Left hindlimb (tissue), 1 donor: Measurements from ENCODE around the gene DGKQ.

ENCODE experiments used
- DNase-seq: peaks from one replicate; pipeline ENCODE4 v3.0.0-alpha.2; 2018

DGKQ gene

DNA sequence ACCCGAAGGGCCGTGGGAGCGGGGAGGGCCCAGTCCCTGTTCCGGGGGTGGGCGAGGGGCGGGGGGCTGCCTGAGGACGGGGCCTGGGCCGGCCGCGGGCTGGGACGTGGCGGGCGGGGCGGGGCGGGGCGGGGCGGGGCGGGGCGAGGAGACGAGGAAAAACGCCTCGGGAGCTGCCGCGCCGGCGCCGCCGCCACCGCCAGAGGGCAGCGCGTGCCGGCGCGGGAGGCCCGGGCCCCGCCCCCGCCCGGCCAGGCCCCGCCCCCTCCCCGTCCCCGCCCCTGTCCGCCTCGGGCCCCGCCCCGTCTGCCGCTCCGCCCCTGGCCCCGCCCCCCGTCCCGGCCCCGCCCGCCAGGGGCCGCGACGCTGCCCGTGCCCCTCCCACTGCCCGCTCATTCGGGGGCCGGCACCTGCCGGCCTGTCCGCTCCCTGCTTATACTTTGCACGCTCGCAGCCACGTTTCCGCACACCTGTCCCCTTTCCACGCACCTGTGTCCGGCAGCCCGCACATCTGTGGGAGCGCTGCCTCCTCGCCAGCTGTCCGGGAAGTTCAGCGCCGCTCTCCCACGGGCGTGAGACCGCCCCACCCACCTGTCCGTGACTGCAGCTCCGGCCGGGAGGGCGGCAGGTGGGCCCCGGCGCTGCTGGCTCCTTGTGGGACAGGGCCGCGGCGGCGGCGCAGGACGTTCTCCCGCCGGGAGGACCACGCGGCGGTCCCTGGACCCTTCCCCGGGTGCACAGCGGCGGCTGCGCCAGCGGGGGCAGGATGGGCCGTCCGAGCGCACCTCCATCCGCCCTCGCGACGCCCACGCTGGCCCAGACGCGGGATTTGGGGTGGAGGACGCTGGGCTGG is 36.4 kb upstream of the DGKQ start:
- peak; percentile 82 for DNase-seq

- no peak for DNase-seq
Measured at GRCh38 chr4:1008840-1009541, 35.6 kb upstream of the DGKQ start.

- DNase-seq, result no peak
Measured at GRCh38 chr4:1006856-1007255, 33.5 kb upstream of the DGKQ start.

DNA sequence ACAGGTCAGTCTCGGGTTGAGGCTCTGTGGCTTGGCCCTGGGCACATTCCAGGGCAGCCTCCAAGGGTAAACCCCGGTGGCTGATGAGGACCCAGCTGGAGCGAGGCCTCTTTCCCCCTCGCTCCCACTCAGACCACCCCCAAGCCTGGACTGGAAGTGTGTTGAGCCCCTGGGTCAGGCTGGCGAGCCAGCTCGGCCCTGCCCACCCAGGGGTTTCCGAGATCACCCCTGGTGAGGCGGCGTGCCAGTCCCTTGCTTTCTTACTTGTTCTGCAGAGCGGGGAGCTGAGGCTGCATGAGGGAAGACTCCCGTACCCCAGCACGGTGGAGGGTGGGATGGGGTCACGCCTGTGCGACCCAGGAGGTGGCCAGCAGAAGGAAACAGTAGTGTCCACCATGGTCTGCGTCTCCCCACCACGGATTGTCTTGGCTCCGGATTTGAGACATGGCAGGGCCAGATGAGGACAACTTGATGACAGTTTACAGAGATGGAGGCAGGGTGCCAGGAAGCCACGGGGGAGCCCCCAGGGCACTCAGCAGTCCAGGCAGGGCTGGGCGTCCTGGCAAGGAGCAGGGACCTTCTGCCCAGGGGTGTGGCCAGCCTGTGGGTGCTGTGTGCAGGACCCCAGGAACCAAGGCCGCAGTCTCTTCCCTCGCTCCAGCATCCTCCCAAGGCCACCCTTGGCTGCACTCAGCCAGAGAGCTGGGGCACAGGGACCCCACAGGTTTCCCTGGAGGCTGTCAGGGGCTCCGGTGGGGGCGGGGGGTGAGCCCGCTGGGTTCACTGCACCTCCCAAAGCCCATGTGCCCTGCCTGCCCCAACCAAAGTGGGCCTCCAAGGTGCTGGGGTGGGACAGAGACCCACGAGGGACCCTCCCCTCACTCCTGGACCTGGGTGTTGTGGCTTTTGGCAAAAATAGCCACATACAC is 31.5 kb upstream of the DGKQ start:
- DNase-seq, result no peak

- DNase-seq, result no peak
Measured at GRCh38 chr4:1004071-1004418, 30.7 kb upstream of the DGKQ start.

DNA sequence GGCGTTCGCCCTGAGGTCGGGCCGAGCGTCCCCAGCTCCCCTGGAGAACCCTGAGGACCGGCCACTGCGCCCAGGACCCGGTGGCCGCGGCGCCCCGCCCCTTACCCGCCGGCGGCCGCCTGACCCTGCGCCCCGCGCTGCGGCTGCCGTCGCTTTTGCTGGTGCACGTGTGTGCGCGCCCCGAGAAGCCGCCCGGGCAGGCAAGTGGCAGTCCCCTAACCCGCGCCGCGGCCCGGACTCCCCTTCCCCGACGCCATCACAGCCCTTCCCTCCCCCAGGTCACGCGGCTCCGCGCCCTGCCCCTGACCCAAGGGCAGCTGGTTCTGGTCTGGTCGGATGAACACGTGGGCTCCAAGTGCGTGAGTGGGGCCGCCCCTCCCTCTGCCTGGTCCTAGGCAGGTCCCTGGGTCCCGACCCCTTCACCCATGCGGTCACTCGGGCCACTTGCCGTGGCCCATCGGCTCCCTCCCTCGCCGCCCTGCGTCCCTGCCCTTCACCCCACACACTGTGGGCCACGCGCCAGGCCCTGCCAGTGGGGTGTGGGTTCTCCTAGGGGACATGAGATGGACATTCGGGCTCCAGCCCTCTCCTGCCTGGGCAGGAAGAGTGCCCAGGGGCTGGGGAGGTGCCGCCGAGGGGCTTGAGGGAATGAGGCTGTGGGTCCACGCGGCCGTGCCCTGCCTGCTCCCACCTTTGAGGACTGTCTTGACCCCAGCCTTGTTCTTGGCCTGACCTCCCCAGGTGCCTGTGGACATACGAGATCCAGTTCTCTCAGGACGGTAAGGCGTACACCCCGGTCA is 30.1 kb upstream of the DGKQ start:
- no peak for DNase-seq

GRCh38 chr4:1002631-1003251 is 29.4 kb upstream of the DGKQ start:
- peak; percentile 31 for DNase-seq

GRCh38 chr4:1002131-1002630 is 28.8 kb upstream of the DGKQ start:
- DNase-seq, result peak; percentile 28

DNA sequence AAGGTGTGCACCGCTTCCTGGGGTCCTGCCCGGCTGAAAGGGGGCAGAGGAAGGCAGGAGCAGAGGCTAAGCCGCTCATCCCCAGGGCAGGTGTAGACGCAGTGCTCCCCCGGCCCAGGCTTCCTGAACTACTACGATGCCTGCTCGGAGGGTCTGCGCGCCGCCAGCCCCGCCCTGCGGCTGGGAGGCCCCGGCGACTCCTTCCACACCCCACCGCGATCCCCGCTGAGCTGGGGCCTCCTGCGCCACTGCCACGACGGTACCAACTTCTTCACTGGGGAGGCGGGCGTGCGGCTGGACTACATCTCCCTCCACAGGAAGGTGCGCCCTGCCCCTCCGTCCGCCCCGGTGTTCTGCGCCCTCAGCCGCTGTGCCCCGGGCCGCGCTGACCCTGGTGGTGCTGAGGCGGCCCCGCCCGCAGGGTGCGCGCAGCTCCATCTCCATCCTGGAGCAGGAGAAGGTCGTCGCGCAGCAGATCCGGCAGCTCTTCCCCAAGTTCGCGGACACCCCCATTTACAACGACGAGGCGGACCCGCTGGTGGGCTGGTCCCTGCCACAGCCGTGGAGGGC is 28.3 kb upstream of the DGKQ start:
- peak; percentile 29 for DNase-seq

GRCh38 chr4:1000686-1001260 is 27.4 kb upstream of the DGKQ start:
- peak; percentile 27 for DNase-seq

- DNase-seq, result no peak
Measured at GRCh38 chr4:999882-1000425, 26.6 kb upstream of the DGKQ start.

DNA sequence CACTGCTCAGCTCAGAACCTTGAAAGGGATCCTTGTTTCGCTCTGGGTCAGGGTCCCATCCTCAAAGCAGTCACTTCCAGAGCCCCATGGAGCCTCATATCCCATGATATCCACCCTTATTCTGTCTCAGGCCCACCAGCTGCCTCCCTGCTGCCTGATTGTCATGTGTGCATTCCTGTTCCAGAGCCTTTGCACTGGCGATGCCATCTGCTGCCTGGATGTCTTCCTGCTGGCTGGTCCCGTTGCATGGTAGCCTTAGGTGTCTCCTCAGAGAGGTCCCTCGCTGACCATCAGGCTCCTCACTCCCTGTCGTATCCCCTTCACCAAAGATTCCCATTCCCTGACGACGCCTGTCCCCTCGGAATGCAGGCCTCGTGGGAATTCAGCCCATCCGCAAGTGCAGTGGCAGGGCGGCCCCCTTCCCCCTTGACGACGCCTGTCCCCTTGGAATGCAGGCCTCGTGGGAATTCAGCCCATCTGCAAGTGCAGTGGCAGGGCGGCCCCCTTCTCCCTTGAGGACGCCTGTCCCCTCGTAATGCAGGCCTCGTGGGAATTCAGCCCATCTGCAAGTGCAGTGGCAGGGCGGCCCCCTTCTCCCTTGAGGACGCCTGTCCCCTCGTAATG is 26.0 kb upstream of the DGKQ start:
- DNase-seq, result peak; percentile 28

DNA sequence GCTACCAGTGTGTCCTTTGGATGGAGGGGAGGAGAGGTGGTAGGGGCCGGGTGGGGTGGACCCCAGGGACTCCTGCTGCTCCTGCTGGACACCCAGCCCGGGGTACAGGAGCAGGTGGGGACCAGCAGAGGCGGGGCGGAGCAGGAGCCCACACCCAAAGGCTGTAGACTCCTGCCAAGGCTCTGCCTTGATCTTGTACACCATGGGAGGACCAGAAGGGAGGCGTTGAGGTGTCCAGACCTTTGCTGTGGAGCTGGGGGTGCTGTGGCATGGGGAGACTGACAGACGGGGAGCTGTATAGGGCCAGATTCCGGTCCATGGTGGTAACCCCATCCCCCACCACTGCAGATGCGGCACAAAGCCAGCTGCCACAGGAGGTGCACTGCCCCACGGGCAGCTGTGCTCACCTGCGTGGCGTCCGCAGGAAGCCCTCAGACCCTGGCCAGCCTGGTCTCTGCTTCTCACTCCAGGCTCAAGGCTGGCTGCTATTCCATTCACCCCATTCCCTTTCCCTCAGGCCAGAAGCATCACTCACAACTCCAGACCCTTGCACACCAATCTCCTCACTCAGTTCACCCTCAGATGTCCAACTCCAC is 24.8 kb upstream of the DGKQ start:
- DNase-seq, result peak; percentile 34

DNA sequence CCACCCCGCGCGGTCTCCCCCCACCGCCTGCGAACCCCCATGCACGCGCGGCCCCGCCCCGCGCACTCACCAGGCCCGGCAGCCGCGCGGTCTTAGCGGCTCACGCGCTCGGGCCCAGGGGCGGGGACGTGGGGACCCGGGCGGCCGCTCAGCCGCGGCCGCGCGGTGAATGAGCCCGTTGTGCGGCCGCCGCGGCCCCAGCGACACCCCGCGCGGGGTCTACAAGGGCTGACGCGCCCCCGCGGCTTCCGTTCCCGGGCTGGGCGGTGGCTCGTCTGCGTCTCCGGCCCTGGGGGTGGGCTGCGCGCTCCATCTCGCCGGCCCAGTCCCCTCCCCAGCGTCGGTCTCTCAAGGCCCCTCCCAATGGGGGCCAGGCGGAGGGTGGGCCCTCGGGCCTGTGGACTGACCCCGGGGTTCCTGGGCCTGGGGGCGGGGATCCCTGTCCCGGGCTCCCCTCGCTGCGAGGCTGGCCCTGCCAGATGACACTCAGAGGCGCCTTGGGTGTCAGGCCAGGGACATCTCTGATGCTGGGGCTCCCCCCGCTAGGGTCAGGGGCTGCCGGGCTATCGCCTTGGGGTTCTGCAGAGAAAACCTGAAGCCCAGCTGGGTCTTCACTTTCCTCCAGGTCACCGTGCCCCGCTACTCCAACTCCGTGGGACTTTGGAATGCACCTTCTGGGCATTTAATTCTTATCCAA is 24.2 kb upstream of the DGKQ start:
- DNase-seq, result peak; percentile 34

DNA sequence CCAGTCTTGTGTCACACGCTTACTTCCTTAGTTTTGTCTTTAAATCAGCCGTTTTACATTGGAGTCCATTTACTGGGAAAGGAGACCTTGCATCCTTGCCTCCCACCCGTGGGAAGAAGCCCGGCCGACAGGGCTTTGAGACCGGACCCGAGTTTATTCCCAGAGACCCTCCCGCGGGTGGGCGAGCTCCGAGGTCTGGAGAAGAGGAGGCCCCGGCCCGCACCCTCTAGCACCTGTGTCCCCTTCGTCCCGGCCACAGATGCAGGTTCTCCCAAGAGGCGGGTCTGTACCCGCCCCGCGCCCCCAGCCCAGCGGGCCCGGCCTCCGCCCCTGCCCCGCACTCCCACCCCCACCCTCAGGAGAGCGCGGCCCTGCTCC is 23.6 kb upstream of the DGKQ start:
- DNase-seq, result no peak

DNA sequence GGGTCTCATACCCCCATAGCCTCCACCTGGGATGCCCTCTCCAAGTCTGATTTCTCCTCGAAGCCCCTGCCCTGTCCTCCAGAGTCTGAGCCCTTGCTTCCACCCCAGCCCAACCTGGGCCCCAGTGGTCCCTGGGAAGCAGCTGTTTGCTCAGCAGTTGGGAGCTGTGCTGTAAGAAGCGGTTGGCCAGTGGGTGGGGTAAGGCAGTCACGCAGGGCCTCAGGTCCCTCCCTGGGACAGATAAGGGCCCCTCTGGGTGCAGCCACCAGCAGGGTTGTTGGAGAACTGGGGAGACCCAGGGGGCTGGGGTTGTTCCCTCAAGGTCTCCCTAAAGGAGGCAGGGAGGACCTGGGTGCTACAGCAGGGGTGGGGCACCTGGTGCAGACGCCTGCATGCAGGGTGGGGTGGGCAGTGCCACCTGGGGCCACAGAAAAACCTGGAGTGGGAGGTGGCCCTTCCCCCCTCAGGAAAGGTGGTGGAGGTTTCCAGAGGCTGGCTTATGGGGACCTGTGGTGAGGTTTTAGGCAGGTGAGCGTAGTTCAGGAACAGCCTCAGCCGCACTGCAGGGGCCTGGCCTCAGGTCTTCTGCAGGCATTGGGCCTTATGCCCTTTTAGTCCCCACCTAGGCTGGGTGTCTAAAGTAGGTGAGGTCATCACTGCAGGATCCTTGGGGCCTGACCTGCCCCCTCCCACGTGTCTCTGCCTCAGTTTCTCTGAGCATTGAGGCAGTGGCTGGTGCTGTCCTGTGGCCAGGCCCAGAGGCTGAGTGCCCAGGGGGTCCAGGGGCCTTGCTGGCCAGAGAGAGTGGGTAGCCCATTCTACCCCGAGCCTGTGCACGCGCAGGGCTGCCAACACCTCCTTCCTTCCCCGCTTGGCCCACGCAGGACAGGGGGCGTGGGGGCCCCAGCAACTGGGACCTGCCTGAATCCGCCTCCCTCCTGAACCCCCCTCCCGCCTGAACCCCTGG is 22.9 kb upstream of the DGKQ start:
- no peak for DNase-seq

DNA sequence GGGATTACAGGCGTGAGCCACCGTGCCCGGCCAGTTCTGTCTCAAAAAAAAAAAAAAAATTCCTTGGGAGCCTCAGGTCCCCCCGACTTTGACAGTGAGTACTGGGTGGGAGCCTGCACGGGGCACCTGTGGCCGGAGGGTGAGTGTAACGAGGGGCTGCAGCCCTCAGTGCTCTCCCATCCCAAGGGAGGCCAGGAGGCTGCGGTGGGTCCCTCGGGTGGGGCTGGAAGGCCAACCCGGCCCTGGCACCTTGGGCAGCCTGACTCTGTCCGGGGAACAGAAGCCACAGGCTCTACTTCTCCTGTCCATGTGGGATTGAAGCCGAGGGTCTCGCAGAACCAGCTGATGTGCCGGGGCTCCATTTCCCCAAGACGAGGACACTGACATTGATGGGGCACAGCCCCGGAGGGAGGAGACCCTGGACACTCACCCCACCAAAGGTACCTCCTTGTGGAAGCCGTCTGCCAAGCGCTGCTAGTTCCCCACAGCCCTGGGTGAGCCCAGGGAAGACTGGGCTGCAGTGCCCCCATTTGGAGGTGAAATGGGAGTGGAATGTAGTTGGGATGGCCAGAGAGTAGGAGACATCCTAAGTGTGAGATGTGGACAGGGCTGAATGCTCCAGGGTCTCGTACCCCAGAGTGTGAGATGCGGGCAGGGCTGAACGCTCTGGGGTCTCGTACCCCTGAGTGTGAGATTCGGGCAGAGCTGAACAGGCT is 22.1 kb upstream of the DGKQ start:
- no peak for DNase-seq
